WTC11 (cell line): ENCODE data around the gene PDLIM5. TPM values are rescaled to one million over a fixed set of nuclear protein-coding genes. Genes with fewer than 3 reads are reported as not detected.

Source experiments
- ATAC-seq: fragments of 200-7000 bp; cut with Tn5 transposase; 2 replicates; pipeline ENCODE4 v1.10.0; 2021; ENCODE audit warnings: mild to moderate bottlenecking, moderate library complexity
- CTCF ChIA-PET: fragments of 300-600 bp; sonication (Branson Sonifier 250); formaldehyde crosslinking; loops from one replicate; lab custom pipeline; 2021; ENCODE audit warnings: antibody characterized with exemption; lab: Charles Lee
- POLR2A ChIA-PET: fragments of 350-600 bp; sonication (Branson Sonifier 250); formaldehyde crosslinking; loops from one replicate; lab custom pipeline; 2021; ENCODE audit warnings: antibody characterized with exemption; lab: Charles Lee
- DNase-seq: peaks from one replicate; pipeline ENCODE4 v3.0.0; 2021; ENCODE audit warnings: low spot score
- H3K27ac Mint-ChIP-seq: 2 replicates; pipeline ENCODE4 v1.8.0; 2021; ENCODE audit warnings: mixed read lengths
- H3K27me3 Mint-ChIP-seq: 2 replicates; pipeline ENCODE4 v1.8.0; 2021; ENCODE audit warnings: low read depth, mild to moderate bottlenecking, moderate library complexity, mixed read lengths
- H3K36me3 Mint-ChIP-seq: 2 replicates; pipeline ENCODE4 v1.8.0; 2021; ENCODE audit warnings: mixed read lengths
- H3K4me1 Mint-ChIP-seq: 2 replicates; pipeline ENCODE4 v1.8.0; 2022; ENCODE audit warnings: mixed read lengths
- H3K4me3 Mint-ChIP-seq: 2 replicates; pipeline ENCODE4 v1.8.0; 2021; ENCODE audit warnings: mild to moderate bottlenecking, moderate library complexity, mixed read lengths
- H3K9me3 Mint-ChIP-seq: 2 replicates; pipeline ENCODE4 v1.8.0; 2021; ENCODE audit warnings: mixed read lengths
- ATF3 ChIP-seq: sonication (generic); formaldehyde crosslinking; conservative IDR thresholded peaks from 2 replicates; pipeline ENCODE4 v1.8.1; 2022; ENCODE audit warnings: mild to moderate bottlenecking, missing genetic modification reagents
- CREM ChIP-seq: sonication (generic); formaldehyde crosslinking; IDR thresholded peaks from 2 replicates; pipeline ENCODE4 v1.8.1; 2022; ENCODE audit warnings: mild to moderate bottlenecking, missing genetic modification reagents, moderate library complexity
- CTCF ChIP-seq: fragments of 200-600 bp; IDR thresholded peaks from 2 replicates; pipeline ENCODE4 v1.8.0; 2022; ENCODE audit warnings: antibody characterized with exemption
- ETV6 ChIP-seq: sonication (generic); formaldehyde crosslinking; IDR thresholded peaks from 2 replicates; pipeline ENCODE4 v1.8.1; 2022; ENCODE audit warnings: mild to moderate bottlenecking, missing genetic modification reagents
- FOXP4 ChIP-seq: sonication (generic); formaldehyde crosslinking; IDR thresholded peaks from 2 replicates; pipeline ENCODE4 v1.8.0; 2022; ENCODE audit warnings: mild to moderate bottlenecking, missing genetic modification reagents
- MAX ChIP-seq: sonication (generic); formaldehyde crosslinking; IDR thresholded peaks from 2 replicates; pipeline ENCODE4 v1.8.0; 2022; ENCODE audit warnings: mild to moderate bottlenecking, missing genetic modification reagents
- NFE2L1 ChIP-seq: sonication (generic); formaldehyde crosslinking; IDR thresholded peaks from 2 replicates; pipeline ENCODE4 v1.8.1; 2023; ENCODE audit warnings: missing genetic modification reagents
- NFYB ChIP-seq: sonication (generic); formaldehyde crosslinking; conservative IDR thresholded peaks from 2 replicates; pipeline ENCODE4 v1.8.0; 2022; ENCODE audit warnings: low read depth, missing genetic modification reagents
- OVOL2 ChIP-seq: fragments of 250-450 bp; sonication (Bioruptor Pico); IDR thresholded peaks from 2 replicates; pipeline ENCODE4 v1.9.0; 2021; ENCODE audit warnings: mild to moderate bottlenecking, borderline replicate concordance
- PRDM15 ChIP-seq: sonication (generic); formaldehyde crosslinking; IDR thresholded peaks from 2 replicates; pipeline ENCODE4 v1.8.0; 2022; ENCODE audit warnings: missing genetic modification reagents
- SMAD3 ChIP-seq: sonication (generic); formaldehyde crosslinking; IDR thresholded peaks from 2 replicates; pipeline ENCODE4 v1.8.0; 2022; ENCODE audit warnings: missing genetic modification reagents, mild to moderate bottlenecking, borderline replicate concordance
- SOX15 ChIP-seq: fragments of 250-450 bp; sonication (Bioruptor Pico); IDR thresholded peaks from 2 replicates; pipeline ENCODE4 v1.9.0; 2021; ENCODE audit warnings: mild to moderate bottlenecking
- SP1 ChIP-seq: sonication (generic); formaldehyde crosslinking; conservative IDR thresholded peaks from 2 replicates; pipeline ENCODE4 v1.8.1; 2022; ENCODE audit warnings: missing genetic modification reagents
- ZNF138 ChIP-seq: sonication (generic); formaldehyde crosslinking; conservative IDR thresholded peaks from 2 replicates; pipeline ENCODE4 v1.8.1; 2022; ENCODE audit warnings: mild to moderate bottlenecking, moderate library complexity, missing genetic modification reagents
- total RNA-seq: library from RNA; stranded (reverse); gene quantifications from 3 replicates; pipeline ENCODE4 v1.2.3, GENCODE V29; 2021

PDLIM5 gene
- total RNA-seq, 1 experiment from 2014 or later: 51.5 TPM

GRCh38 chr4:94447754-94448411, 3.9 kb upstream of the PDLIM5 start:
- ChIA-PET POLR2A (no interaction called here), CTCF (no interaction called here)
- H3K27me3 Mint-ChIP-seq: peaks cover 9% of the 10 kb centered on the region
- no peak for DNase-seq
- H3K27ac Mint-ChIP-seq: no peak overlapping the region
- no peaks in the 10 kb centered on the region for H3K36me3 Mint-ChIP-seq
- no peaks in the 10 kb centered on the region for H3K9me3 Mint-ChIP-seq
- no peak for TF ChIP-seq ETV6 (CRISPR knock-in tag)
- no peak for TF ChIP-seq ATF3 (CRISPR knock-in tag)
- no peak for TF ChIP-seq SOX15 (CRISPR knock-in tag)
- no peak for TF ChIP-seq MAX (CRISPR knock-in tag)
- no peak for TF ChIP-seq NFE2L1
- TF ChIP-seq FOXP4 (CRISPR knock-in tag): no peak
- H3K4me1 Mint-ChIP-seq: peaks cover 9% of the 10 kb centered on the region
- ATAC-seq: no peak
- no peak overlapping the region for H3K4me3 Mint-ChIP-seq

- no peaks in the 10 kb centered on the region for H3K36me3 Mint-ChIP-seq
- no peak overlapping the region for H3K4me3 Mint-ChIP-seq
- H3K9me3 Mint-ChIP-seq: no peaks in the 10 kb centered on the region
- no peak for TF ChIP-seq CREM
- TF ChIP-seq CTCF: no peak
- no peak for TF ChIP-seq OVOL2 (CRISPR knock-in tag)
- no peak for TF ChIP-seq PRDM15 (CRISPR knock-in tag)
- no peak for TF ChIP-seq SP1
- TF ChIP-seq SMAD3 (CRISPR knock-in tag): no peak
- TF ChIP-seq ZNF138 (CRISPR knock-in tag): no peak
- no peak for TF ChIP-seq NFYB (CRISPR knock-in tag)
- no peak for TF ChIP-seq ETV6 (CRISPR knock-in tag)
- TF ChIP-seq, all 79 proteins: peak for 0
- DNase-seq: no peak
- POLR2A ChIA-PET: no interaction called here
- no peak for ATAC-seq
- Mint-ChIP-seq H3K4me1 (peaks cover 19% of the 10 kb centered on the region), H3K27me3 (peaks cover 9% of the 10 kb centered on the region), H3K27ac (no peak overlapping the region)
- CTCF ChIA-PET: interaction anchor here (1.2 kb wide), 1 partner anchor 42 kb away, joined by 6 read pairs; no protein-coding TSS in a partner anchor
These were observed 2.8 kb upstream of the PDLIM5 start for GRCh38 chr4:94448815-94449375.
